Measurements from ENCODE around the gene EFCAB12.

GRCh38 chr3:129384594-129385323, 43.7 kb downstream of the EFCAB12 start:
- TF ChIP-seq CTCF (conservative IDR thresholded peaks at IDR 0.05), result no peak
- TF ChIP-seq EZH2 (IDR thresholded peaks at IDR 0.05; ENCODE audit: low read depth), result no peak
